ENCODE results near the gene DNM3.

DNM3 gene

DNA sequence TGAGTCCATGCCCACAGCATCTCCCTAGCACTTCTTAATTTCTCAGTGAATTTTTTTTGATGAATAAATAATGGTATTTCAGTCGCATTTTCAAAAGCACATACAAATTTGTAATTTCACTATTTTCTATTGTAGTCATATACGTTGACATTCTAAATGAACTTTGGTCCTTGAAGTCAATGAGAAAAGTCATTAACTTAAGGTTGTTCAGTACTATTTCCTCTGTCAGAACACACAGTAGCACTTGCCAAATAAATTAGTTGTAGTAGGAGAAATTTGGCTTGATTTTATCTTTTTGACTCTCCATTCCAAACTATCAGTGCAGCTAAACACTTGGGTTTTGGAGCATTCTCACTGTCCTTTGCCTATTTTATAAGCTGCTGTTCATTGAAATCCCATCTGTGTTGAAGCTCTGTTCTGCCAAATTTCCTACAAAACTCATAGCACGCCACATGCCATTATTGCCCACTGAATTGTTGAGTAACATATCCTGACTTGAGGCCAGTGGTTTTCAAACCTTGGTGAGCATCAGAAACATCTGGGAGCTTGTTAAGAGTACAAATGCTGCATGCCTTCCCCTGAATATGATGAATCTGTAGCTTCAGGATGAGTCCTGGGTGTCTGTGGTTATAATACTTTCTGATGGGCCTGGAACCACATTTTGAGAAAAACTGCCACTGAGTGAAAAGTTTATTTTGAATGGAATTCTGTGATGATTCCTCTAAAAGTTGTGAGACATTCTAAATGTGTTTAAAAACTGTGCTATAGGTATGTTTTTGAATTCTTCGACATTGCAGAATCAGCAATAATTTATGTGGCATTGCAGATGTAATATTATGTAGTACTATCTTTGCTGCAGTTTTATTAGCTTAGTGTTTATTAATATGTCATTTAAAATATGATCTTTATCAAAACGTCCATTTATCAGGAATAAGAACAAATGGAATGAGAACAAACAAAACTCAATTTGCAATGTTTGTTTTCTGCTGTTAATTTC, 78.9 kb downstream of the DNM3 start:
- DNase-seq (ENCODE audit: low read depth in 2 of 2): no peak

DNA sequence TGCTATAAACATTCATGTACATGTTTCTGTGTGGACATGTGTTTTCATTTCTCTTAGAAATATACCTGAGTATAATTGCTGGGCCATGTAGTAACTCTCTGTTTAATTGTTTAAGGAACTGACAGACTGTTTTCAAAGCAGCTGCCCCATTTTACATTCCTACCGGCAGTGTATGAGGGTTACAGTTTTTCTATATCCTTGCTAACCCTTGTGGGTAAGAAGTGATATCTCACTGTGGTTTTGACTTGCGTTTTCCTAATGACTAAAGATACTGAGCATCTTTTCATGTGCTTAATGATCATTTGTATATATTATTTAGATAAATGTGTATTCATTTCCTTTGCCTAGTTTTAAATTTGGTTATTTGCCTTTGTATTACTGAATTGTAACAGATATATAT, 81.7 kb downstream of the DNM3 start:
- no peak for DNase-seq (ENCODE audit: low read depth in 2 of 2)

DNA sequence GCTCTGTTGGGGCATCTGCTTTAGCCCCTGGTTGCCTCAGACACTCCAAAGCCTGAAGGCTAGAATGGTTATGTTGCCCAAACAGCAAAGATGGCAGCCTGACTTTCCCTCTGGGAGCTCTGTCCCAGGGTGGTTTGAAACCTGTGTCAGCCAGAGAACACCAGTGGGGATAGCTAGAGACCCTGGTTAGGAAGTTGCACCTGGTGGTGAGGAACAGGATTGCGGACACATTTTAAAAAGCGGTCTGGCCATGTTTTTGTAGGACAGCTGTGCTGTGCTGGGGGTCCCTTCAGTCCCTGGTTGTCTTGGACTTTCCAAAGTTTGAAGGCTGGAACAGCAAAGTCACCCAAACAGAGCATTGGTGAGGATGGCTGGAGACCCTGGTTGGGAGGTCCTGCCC, 87.8 kb downstream of the DNM3 start:
- DNase-seq (ENCODE audit: low read depth in 2 of 2): no peak

DNA sequence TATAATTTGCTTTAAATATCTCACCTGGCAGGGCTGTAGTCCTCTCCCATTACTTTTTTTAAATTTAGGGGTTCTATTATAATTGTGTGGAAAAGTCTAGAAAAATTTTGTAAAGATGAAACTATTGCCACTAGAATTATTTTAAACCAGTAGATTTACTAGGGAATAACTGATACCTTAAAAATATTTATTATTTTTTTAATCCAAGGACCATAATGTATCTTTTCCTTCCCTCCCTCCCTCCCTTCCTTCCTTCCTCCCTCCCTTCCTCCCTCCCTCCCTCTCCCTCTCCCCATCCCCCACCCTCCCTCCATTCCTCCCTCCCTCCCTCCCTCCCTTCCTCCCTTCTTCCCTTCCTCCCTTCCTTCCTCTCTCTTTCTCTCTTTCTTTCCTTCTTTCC, 90.5 kb downstream of the DNM3 start:
- DNase-seq (ENCODE audit: low read depth in 2 of 2): no peak

DNA sequence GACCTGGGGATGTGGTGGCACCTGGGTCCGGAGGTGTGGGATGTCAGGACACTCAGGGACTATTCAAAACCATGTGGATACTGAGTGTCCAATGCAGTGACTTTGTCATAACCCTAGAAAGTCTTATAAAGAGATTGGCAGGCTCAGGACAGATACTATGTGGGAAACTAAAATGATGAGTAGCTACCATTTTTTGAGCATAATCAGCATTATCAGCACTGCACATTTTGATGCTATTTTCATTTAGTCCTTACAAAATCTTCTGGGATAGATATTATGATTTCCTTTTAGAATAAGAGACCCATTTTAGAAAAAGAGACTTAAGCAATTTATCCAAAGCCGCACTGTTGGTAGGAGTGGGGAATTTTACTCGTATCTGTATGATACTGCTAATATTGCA, 93.4 kb downstream of the DNM3 start:
- no peak for DNase-seq (ENCODE audit: low read depth in 2 of 2)

DNA sequence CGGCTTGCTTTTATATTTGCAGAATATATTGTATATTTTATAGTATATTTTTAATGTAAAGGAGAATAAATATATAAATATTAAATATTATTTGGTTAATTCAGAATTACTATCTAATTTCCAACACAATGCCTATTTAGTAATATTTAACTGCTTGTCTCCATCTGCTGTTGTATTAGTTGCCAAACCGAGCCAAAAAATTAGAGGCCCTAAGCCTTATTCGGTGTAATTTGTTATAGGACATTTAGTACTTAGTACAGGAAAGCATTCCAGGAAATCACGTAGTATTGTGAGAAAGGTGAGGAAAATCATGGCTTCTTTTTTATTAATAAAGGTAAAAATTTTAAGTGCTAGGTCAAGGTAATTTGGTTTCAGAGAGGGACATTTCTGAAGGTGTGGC, 93.8 kb downstream of the DNM3 start:
- DNase-seq (ENCODE audit: low read depth in 2 of 2): no peak

DNA sequence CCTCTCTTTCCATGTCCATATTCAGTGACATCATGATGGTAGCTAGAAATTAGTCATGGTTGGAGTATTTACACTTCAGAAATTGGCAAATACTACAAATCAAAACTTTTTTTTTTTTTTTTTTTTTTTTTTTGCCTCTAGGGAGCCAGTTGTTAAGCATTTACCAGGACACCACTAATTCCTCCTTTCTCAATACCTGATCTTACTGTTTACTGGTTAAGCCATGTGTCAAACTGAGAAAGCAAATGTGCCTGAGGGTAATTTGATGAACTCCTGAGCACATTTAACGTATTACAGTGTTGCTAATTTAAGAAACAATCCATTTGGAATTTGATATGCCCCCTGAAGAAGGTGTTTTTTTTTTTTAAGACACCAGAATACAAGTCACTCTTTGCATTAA, 94.4 kb downstream of the DNM3 start:
- DNase-seq (ENCODE audit: low read depth in 2 of 2): no peak

DNA sequence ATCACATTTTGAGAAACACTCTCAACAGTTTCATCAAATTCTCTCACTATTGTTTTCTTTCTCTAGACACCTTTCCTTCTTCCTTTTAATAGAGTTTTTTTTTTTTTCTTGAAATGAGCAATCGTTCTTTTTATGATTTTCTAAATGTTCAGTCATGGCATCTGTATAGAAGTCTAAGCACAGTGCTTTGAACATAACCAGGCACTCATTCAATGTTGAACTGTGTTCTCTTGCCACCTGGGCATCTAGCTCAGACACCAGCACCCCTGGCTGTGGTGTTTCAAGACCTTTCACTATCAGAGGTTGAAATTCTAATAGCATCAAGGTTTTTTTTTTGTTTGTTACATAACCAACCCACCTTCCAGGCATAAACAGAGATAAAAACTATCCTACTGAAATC, 96.6 kb downstream of the DNM3 start:
- no peak for DNase-seq (ENCODE audit: low read depth in 2 of 2)

DNA sequence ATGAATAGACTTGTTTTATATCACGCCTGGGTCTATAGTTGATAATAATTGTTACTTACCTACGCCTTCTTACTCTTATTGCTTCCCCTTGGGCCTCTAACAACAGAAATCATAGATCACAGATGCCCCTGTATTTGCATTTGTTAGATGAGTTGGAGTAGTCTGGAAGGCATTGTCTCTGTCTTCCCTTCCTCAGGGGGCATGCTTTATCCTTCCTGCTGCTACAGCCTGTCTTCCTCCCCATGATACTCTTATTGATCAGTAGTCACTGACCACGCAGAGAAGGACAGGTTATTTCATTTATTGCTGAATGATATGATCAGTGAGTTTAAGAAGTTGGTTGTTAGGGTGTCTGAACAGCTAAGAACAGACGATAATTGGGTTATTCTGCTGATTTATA, 98.4 kb downstream of the DNM3 start:
- no peak for DNase-seq (ENCODE audit: low read depth in 2 of 2)

DNA sequence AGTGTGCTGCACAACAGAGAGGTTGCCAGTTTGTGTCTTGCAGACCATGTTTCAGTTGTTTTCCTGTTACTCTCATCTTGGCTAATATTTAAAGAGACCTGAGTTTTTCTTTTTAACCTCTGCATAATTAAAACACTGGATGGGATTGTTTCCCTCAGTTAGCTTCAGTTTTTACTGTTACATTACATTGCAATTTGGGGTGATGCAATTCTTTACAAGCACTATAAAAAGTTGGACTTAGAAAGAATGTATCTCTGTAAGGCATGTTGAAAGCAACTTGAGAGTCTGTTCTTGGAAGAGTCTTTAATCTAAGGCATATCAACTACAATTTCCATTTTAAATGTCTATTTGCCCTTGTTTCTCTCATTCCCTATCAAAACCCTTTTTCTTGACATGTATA, 99.1 kb downstream of the DNM3 start:
- DNase-seq (ENCODE audit: low read depth in 2 of 2): no peak

DNA sequence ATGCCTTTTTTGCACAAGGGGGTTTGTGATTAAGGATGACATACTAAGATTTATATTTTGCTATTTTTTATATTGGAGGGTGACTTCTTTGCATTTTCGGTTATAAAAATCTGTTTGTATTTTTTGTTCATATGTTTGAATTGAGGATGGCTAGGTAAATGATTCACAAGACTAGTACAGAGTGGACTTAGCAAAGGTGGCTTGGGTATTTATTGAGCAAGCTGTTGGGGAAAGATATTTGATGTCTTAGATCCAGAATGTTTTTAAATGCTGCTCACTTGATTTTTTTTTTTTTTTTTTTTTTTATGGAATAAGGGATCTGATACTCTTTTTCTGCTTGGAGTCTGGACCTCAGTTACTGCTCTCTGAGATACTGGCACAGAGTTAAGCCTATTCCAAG, 100.6 kb downstream of the DNM3 start:
- DNase-seq (ENCODE audit: low read depth in 2 of 2): no peak

DNA sequence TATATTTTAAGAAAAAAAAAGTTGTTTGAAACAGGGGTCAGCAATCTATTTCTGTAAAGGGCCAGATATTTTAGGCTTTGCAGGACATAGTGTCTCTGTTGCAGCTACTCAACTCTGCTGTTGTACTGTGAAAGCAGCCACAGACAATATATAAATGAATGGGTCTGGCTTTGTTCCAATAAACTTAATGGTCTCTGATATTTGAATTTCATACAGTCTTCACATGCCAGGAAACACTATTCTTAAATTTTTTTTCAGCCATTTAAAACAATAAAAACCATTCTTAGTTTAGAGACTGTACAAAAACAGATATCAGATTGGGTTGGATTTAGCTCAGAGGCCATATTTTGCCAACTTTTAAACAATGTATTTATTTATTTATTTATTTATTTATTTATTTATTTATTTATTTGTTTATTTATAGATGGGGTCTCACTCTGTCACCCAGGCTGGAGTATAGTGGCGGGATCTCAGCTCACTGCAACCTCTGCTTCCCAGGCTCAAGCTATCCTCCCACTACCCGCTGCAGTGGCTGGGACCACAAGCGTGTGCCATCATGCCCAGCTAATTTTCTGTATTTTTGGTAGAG, 102.8 kb downstream of the DNM3 start:
- no peak for DNase-seq (ENCODE audit: low read depth in 2 of 2)

DNA sequence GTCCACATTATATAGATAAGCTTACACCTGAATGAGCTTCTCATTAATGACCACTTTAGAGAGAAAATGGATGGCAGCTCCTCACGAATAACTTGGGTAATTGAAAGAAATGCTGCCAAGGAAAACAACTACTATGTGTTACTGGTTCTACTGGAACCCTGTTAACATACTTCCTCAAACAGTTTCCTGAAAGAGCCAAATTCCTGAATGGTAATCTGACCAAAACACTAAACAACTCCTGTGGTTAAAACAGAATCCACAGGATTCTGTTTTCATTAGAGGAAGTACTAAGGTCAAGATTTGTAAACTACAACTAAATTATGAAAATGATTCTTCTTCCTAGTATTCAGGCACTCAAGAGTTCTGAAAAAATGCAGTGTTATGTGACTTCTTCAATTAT, 107.2 kb downstream of the DNM3 start:
- no peak for DNase-seq (ENCODE audit: low read depth in 2 of 2)

DNA sequence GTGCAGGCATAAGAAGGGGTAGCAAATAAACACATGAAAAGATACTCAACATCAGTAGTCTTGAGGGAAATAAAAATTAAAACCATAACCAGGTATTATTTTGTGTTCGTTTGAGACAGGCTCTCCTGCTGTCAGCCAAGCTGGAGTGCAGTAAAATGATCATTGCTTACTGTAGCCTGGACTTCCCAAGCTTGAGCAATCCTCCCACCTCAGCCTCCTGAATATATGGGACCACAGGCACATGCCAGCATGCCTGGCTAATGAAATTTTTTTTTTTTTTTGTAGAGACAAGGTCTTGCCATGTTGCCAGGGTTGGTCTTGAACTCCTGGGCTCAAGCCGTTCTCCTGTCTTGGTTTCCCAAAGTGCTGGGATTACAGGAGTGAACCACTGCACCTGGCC, 108.0 kb downstream of the DNM3 start:
- no peak for DNase-seq (ENCODE audit: low read depth in 2 of 2)

DNA sequence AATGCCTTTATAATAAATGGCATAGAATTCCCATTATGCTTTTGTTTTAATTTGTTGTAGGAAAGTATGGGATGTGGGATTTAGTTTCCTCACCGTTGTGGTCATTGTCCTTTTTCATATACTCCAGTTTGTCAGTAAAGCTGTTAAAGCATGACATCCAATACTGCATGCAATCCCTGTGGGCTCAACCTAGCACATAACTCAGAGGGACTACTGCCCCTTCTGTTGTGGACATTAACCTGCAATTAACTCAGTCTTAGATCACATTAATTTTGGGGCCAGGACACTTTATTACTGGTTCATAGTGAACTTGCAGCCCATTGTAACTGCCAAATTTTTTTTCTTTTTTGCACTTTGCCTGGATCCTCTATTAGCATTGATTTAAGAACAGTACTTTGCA, 112.5 kb downstream of the DNM3 start:
- no peak for DNase-seq (ENCODE audit: low read depth in 2 of 2)

DNA sequence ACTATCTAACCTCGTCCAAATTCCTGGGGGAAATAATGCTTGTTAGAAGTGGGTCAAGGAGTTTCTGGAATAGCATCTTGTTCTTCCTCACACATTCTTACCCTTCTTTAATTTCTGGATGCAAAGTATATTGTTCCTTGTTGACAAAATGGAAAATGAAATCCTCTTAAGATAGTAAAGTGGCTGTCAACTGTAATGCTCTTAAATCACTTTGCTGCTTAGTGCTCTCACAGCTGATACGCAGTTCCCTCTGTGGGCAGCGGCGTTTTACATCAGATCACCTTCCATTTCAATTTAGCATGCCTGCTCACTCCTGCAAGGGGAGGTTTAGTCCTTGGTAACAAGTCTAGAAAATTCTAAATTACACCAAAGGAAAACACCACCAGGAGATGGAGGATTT, 113.1 kb downstream of the DNM3 start:
- no peak for DNase-seq (ENCODE audit: low read depth in 2 of 2)

DNA sequence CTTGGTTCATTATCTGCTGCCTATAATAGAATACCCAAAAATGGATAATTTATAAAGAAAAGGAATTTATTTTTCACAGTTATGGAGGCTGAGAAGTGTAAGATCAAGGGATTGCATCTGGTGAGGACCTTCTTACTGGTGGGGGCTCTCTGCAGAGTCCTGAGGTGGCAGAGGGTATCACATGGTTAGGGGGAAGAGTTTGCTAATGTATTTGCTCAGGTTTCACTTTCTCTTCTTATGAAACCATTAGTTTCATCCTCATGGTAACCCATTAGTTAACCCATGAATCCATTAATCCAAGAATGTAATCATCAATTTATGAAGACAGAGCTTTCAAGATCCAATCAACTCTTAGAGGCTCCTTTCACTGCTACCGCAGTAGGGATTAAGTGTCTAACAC, 120.6 kb downstream of the DNM3 start:
- no peak for DNase-seq (ENCODE audit: low read depth in 2 of 2)

DNA sequence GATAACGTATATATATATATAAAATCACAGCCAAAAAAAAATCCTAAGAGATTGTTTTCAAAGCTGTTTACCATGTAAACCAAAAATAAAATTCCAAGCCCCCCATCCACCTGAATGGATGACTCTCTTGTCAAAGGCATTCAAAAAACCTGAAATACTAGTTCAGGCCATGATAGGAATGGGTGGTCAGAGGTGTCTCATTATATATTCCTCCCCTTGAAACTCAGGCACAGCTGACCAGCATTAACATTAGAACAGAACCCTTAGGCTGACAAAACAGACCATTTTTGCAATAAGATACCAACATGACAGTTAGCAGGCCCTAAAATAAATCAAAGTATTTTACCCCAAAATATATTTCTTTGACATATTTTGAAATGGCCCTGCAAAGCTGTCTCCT, 122.5 kb downstream of the DNM3 start:
- no peak for DNase-seq (ENCODE audit: low read depth in 2 of 2)

DNA sequence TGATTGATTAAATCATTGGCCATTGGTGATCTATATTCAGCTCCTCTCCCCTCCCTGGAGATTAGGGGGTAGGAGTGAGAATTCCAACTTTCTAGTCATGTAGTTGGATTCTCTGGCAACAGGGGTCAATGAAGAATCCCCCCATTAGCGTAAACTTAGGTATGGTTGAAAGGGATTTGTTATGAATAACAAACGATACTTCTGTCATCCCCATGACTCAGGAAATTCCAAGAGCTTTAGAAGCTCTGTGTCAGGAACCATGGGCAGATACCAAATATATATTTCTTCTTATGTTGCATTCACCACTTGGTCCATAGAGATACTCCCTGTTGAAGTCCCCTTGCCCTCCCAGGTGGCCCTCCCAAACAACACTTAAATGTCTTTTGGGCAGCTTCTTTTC, 124.5 kb downstream of the DNM3 start:
- DNase-seq (ENCODE audit: low read depth in 2 of 2): no peak

DNA sequence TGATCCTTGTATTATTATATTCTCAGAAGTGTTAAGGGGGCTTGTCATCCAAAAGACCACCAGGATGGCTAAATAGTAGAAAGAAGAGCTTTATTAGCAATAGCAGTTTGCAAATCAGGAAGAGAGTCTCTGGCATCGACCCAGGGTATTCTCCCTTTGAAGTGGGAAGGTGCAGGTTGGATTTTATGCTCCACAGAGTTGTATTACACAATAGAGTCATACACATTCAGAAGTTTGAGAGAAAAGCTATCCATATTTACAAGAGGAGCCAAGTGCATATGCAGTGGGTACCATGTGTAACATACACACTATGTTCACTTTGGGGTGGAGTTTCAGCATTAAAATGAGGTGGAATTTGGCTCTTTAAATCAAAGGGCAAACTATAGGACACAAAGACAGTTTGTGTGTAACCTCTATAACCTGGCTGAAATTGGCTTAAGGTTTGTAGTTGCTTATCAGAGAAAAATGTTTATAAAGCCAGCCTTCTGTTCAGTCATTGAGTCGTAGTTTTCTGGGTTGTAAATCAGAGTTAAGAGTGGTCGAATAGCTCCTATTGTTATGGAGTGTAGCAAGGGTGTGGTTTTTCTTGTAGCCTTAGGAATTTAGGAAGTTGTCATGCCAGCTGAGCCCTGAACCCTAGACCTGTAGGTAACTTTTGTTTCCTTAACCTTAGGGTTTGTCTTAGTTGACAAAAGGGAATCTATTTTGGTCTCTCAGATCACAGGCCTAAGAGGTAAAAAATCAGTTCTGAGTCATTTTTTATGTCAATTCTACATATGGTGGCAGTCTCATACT, 125.3 kb downstream of the DNM3 start:
- no peak for DNase-seq (ENCODE audit: low read depth in 2 of 2)

DNA sequence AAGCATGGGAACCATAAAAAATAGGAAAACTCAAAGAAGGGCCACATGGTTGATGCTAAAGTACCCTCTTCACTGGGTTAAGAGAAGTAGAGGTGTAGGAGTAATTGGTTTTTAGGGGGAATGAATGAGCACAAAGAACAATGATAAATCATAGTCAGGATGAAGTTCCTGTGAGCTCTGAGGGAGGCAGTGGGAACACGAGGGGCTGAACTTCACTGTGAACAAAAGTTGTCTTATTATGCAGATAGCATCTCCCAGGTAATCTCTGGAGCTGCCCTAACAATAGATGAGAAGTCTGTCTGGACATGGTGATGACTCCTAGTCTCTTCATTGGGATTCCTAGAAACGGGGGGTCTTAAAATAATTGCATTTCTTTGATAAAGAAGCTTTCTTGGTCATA, 127.9 kb downstream of the DNM3 start:
- DNase-seq (ENCODE audit: low read depth in 2 of 2): no peak

DNA sequence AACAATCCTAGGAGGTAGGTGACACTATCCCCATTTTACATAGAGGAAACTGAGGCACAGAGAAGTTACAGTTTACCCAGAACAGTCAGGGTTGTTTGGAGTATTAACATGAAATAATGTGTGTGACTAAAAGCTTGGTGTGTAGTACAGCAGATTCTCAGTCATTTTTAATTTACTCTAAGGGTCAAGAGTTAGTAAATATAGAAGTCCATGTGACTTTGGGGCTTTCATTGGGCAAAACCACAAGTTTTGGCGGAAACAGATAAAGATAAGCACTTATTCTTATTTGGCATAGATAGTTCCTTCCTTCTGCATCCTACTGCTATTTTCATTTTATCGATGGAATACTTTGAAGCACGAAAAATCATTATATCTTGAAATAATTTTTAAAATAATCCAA, 128.5 kb downstream of the DNM3 start:
- DNase-seq (ENCODE audit: low read depth in 2 of 2): no peak

DNA sequence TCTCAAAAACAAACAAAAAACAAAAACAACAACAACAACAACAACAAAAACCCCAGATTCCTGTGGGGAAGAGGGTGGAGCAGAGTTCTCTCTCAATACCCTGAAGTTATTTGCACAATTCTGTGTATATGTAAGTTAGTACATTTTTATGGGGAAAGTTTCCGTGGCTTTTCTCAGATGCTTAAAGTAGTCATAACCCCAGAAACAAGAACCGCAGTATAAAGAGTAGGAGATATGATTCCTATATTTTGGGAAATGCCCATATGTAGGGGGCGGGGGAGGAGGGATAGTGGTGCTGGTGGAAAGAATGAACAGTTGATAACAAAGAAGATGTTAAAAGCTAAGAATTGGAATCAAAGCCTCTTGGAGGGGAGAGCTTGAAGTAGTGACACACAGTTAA, 131.5 kb downstream of the DNM3 start:
- DNase-seq (ENCODE audit: low read depth in 2 of 2): no peak
